K562 (cell line): ENCODE results near the gene FOXA3. TPM values are rescaled to one million over a fixed set of nuclear protein-coding genes. Genes with fewer than 3 reads are reported as not detected.

ENCODE experiments used
- ARID2 ChIP-seq: fragments of 450-650 bp; IDR thresholded peaks from 2 replicates; pipeline ENCODE4 v1.6.1; 2017; ENCODE audit warnings: antibody characterized with exemption, mild to moderate bottlenecking
- FOXK1 ChIP-seq: sonication (generic); formaldehyde crosslinking; IDR thresholded peaks from 2 replicates; pipeline ENCODE4 v1.8.0; 2022; ENCODE audit warnings: missing genetic modification reagents, mild to moderate bottlenecking, borderline replicate concordance
- HBP1 ChIP-seq: fragments of 450-650 bp; formaldehyde crosslinking; IDR thresholded peaks from 2 replicates; pipeline ENCODE4 v1.4.0; 2022; ENCODE audit warnings: missing genetic modification characterization
- HLTF ChIP-seq: fragments of 450-650 bp; IDR thresholded peaks from 2 replicates; pipeline ENCODE4 v1.6.1; 2016
- KLF13 ChIP-seq: fragments of 450-650 bp; IDR thresholded peaks from 2 replicates; pipeline ENCODE4 v1.6.1; 2016; ENCODE audit warnings: missing genetic modification characterization, low read depth, mild to moderate bottlenecking, missing compliant biosample characterization, moderate library complexity, borderline replicate concordance
- SMARCE1 ChIP-seq: fragments of 450-650 bp; IDR thresholded peaks from 2 replicates; pipeline ENCODE4 v1.7.1; 2016; ENCODE audit warnings: mild to moderate bottlenecking
- ZMIZ1 ChIP-seq, 2 experiments: fragments of 150-350 bp in 1 of 2; IDR thresholded peaks; 2 replicates each; pipeline ENCODE4 v1.6.1; 2012 to 2016; ENCODE audit warnings: low read depth in 2 of 2, low read length in 2 of 2, mild to moderate bottlenecking in 1 of 2, moderate library complexity in 1 of 2
- ZNF57 ChIP-seq: fragments of 450-650 bp; formaldehyde crosslinking; IDR thresholded peaks from 2 replicates; pipeline ENCODE4 v1.4.0; 2020; ENCODE audit warnings: mild to moderate bottlenecking, moderate library complexity
- polyA plus RNA-seq, 8 experiments: library from polyadenylated mRNA; depleted of rRNA in 4 of 8; stranded (reverse) in 5 of 8; unstranded in 3 of 8; fragments of >200 nt; fragmentation: Nextera tagmentation in 2 of 8; fragmentation: Illumina TruSeq in 1 of 8; extraction: Ambion mirVana in 2 of 8; extraction: Trizol in 1 of 8; gene quantifications; 2 replicates each; pipeline versions ENCODE4 v1.2.1 to v1.2.3, GENCODE V29; 2011 to 2014; ENCODE audit warnings: inconsistent platforms in 1 of 8, missing spikeins in 1 of 8
- total RNA-seq, 7 experiments: library from RNA; depleted of rRNA in 6 of 7; stranded (reverse); fragments of >200 nt in 6 of 7; fragmentation: Illumina TruSeq in 2 of 7; extraction: Trizol in 2 of 7; gene quantifications; 2 replicates each; pipeline versions ENCODE4 v1.2.1 to v1.2.3, GENCODE V29; 2011 to 2021; ENCODE audit warnings: low replicate concordance in 1 of 7
- TF ChIP-seq, protein P1 (sequence below): fragments of 450-650 bp; IDR thresholded peaks from 2 replicates; pipeline ENCODE4 v1.6.1; 2017; ENCODE audit warnings: antibody characterized with exemption, mild to moderate bottlenecking

Gene FOXA3
- total and polyA plus RNA-seq, 9 of the 15 experiments (the other 6 are each of a cell fraction or from before 2014, with no cell fraction given) = 1.3 to 15.5 (median 4.7) TPM

DNA sequence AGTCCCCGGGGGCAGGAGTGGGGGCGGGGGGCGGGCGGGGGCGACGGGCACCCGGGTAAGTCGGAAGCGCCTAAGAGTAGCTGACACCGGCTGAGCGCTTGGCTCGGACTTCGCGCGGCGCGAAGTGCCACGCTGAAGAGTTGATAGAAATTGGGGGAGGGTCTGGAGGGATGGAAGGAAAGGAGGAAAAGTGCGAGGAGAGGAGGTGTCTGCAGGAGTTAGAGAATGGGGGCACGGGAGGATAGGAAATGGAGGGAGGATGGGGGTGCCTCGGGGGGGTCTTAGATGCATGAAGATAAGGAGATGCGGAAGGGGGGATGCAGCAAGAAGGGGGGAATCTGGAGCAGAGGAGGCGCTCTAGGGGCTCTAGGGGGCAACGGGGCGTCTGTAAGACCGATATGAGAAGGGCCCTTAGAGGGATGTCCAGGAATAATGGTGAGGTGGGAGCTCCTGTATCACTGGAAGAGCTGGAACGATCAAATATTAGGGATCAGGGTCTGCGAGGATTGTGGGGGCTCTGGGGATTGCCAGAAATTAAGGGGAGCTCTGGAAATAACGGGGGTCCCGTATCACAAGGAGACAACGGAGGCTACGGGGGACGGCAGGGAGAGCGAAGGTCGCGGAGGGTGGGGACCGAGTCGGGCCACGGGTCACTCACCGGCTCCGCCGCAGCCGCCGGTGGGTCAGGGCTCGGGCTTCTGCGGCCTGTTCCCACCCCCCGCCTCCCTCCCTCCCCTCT lies 38.0 kb downstream of the FOXA3 start, which contains the start of gene MYPOP (continued):
- TF ChIP-seq, protein P1, sequence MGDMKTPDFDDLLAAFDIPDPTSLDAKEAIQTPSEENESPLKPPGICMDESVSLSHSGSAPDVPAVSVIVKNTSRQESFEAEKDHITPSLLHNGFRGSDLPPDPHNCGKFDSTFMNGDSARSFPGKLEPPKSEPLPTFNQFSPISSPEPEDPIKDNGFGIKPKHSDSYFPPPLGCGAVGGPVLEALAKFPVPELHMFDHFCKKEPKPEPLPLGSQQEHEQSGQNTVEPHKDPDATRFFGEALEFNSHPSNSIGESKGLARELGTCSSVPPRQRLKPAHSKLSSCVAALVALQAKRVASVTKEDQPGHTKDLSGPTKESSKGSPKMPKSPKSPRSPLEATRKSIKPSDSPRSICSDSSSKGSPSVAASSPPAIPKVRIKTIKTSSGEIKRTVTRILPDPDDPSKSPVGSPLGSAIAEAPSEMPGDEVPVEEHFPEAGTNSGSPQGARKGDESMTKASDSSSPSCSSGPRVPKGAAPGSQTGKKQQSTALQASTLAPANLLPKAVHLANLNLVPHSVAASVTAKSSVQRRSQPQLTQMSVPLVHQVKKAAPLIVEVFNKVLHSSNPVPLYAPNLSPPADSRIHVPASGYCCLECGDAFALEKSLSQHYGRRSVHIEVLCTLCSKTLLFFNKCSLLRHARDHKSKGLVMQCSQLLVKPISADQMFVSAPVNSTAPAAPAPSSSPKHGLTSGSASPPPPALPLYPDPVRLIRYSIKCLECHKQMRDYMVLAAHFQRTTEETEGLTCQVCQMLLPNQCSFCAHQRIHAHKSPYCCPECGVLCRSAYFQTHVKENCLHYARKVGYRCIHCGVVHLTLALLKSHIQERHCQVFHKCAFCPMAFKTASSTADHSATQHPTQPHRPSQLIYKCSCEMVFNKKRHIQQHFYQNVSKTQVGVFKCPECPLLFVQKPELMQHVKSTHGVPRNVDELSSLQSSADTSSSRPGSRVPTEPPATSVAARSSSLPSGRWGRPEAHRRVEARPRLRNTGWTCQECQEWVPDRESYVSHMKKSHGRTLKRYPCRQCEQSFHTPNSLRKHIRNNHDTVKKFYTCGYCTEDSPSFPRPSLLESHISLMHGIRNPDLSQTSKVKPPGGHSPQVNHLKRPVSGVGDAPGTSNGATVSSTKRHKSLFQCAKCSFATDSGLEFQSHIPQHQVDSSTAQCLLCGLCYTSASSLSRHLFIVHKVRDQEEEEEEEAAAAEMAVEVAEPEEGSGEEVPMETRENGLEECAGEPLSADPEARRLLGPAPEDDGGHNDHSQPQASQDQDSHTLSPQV = no peak
- no peak for TF ChIP-seq HLTF
- no peak for TF ChIP-seq ARID2
- no peak for TF ChIP-seq KLF13 (tag)
- no peak for TF ChIP-seq ZMIZ1 (IDR thresholded peaks at IDR 0.05; ENCODE audit: low read depth in 2 of 2, low read length in 2 of 2)
- TF ChIP-seq ZNF57 = no peak
- 0 out of 2 replicates have a peak, but pooled peaks have one; percentile 51 for TF ChIP-seq FOXK1 (CRISPR knock-in tag)
- TF ChIP-seq SMARCE1 = peak; percentile 34; the same call in 1 of the 2 replicates
- no peak for TF ChIP-seq HBP1 (CRISPR knock-in tag)
